Activated gamma-delta T cell treated with Interleukin-2 at 50 U/mL for 16 hours (primary cell): ENCODE results near the gene CCDC51.
"Not testable (repeated sequence)": the region's sequence is repeated elsewhere in the genome, so short reads cannot be mapped to it uniquely, and the experiment has no call there.

Experiments used
- DNase-seq: peaks from one replicate; pipeline ENCODE4 v3.0.0-alpha.2; 2020

CCDC51 gene

DNA sequence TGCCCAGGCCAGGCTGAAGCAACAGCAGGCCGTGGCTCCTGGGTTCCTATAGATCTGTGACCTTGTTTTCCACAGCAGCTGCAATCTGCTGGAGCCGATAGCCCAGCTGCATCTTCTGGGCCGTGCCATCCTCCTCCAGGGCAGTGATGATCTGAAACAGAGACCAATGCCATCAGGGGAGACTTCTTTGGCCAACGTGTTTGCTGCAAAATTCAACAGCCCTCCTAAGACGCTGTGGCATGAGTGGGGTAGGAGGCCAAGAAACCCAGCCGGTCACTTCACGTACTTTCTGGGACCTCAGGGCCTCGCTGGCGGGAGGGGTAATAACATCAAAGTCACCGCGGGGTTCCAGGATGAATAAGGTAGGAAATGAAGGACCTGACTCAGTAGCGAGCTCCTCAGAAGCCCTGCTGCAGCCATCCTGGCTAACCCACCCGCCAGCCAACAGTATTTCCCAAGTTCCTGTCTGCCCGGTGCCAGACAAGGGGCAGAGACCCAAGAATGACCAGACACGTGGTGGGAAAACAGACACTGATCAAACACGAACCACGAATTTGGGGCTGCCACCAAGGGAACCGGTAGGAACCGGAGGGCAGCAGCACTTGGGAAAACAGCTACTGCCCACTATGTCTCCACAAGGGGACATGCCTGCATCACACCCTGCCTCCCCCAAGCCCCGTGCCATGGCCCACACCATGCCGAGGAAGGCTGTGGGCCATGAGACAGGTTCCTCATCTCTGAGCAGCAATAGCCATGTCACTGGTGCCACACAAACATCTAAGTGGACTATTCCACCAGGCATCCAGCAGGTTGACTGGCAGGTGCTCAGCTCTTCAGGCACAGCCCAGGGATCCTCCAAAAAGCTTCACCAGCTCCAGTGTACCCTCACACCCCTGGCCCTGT lies 35.2 kb downstream of the CCDC51 start:
- no peak for DNase-seq

DNA sequence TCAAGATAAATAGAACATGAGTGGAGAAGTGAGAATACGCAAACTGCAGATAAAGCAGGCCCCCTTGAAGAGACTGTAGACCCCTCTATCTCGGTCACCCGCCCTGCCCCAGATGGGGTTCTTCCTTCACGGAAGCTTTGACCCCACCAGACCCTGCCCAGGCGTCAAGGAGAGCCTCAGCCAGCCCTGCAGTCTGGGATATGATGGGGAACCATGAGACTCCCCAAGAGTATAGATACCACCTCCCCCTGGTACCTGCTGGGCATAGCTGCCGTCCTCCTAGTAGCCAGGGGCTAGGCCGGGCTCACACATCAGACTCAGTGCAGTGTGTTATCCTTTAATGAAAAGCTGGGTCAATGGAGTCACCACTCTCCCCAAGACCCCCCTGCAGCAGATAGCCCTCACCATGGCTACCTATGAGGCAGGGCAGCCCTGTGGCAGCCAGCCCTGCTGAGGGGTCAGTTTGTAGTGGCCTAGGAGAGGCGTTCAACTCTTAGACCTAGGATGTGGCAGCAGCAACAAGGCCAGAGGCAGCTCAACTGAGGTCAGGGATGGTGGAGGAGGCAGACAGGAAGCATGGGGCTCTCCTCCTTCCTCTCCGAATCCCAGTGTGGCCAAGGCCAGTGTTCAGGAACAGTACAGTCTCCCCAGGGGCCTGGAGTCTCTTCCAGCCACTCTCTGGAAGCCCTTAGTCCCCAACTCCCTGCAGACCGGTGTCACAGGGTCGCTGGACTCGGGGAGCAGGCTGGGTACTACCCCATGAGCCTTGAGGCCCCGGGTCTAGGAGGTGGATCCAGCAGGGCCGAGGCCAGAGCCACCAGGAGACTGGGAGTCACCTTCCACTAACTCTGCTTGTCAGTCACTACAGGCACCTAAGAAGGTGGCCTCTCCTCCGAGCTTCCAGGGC lies 36.1 kb downstream of the CCDC51 start:
- no peak for DNase-seq

DNA sequence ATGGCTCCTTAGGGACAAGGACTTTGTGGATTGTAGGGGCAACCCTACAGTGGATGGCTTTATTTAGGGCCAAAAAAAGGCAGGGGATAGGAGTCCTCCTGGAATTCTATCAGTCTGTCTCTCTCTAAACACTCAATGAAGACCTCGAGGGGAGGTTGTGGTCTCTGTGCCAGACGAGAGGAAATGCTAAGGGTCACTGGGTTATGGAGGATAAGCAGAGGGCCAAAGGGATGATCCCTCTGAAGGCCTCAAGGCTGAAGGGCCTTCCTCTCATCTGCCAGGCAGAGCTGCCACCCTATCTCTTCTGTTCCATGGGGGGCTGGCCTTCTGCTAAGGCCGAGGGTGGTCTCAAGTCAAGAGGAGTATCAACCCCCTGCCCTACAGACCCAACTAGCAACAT lies 37.0 kb downstream of the CCDC51 start:
- no peak for DNase-seq

DNA sequence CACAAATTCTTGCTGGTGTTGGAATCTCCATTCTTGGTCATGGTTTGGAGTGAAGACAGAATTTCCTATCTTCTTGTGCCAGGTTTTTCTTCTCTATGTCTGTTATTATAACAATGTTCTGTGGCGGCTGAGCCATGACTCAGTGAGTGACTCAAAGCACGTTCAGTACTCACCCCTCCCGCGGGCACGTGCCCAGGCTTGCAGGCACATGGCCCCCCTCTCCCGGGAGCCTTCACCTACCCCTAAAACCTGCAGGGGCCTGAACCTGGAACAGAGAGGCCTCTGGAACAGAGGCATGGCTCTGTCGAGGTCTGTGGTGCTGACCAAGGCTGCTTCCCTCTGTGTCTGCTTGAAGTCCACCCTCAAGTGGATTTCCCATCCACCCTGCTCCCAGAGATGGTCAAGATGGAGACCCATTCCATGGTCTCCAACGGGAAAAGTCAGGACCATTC lies 37.6 kb downstream of the CCDC51 start:
- no peak for DNase-seq

DNA sequence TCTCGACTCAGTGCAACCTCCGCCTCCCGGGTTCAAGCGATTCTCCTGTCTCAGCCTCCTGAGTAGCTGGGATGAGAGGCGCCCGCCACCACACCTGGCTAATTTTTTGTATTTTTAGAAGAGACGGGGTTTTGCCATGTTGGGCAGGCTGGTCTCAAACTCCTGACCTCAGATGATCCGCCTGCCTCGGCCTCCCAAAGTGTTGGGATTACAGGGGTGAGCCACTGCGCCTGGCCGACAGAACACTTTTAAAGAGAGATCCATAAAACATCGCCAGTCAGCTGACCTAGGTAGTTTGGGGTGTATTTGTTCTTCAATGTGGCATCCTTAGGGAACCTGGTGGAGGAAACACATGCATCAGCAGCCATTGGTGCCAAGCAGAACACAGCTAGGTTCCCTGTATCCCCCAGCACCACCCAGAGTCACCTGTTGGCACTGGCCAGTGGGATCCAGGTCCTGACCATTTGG lies 38.5 kb downstream of the CCDC51 start:
- not testable (repeated sequence) for DNase-seq

DNA sequence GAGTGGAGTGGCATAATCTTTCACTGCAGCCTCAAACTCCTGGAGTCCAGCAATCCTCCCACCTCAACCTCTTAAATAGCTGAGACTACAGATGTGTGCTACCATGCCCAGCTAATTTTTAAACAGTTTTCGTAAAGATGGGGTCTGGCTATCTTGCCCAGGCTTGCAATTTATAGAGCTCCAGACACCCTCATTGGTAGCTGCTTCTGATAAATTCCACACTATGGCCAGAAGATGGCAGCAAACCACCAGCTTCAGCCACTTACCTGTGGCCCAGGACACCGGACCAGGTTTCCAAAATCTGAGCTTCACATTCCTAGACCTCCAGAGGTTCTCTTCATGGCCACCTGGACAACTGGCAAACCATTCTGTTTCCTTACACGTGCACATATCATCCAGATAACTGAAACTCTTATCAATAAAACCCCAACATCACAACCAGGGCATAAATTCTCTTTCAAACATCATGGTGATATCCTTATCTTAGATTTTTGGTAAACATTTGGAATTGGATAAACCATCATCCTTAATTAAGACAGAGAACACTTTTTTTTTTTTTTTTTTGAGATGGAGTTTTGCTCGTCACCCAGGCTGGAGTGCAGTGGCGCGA lies 39.0 kb downstream of the CCDC51 start:
- DNase-seq = peak; percentile 58

DNA sequence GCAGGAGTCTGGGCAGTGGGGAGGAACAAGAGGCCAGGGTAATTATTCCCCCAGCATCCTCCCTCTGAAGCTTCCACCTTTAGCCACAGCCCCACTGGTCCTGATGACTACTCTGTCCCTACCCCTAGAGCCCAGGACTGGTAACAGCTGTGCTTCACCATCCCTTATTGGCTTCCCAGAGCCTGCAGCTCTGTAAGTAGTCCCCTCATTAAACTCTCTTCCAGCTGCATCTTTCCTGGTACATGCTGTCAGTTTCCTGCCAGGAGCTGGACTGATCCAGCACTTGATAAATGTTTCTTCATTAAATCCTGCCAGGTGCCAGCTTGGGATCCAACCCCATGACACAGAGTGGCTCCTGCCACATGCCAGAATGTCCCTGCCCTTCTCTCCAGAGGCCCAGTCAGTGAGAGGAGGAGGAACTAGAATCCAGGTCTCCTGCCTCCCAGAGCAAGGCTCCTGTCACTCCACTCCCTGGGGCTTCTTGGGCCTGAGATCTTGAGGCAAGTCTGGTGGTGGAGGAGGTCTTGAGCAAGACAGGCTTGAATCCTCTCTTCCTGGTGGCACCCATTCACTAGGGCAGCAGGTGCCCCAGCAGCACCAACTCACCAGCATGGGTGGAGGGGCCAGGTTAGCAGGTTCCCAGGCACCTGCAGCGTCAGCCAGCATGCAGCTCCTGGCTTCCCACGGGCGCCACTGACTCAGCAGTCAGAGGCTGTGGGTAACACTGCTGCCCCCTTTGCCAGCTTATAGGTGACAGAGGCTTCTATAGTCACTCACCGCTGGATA lies 40.3 kb downstream of the CCDC51 start:
- no peak for DNase-seq

DNA sequence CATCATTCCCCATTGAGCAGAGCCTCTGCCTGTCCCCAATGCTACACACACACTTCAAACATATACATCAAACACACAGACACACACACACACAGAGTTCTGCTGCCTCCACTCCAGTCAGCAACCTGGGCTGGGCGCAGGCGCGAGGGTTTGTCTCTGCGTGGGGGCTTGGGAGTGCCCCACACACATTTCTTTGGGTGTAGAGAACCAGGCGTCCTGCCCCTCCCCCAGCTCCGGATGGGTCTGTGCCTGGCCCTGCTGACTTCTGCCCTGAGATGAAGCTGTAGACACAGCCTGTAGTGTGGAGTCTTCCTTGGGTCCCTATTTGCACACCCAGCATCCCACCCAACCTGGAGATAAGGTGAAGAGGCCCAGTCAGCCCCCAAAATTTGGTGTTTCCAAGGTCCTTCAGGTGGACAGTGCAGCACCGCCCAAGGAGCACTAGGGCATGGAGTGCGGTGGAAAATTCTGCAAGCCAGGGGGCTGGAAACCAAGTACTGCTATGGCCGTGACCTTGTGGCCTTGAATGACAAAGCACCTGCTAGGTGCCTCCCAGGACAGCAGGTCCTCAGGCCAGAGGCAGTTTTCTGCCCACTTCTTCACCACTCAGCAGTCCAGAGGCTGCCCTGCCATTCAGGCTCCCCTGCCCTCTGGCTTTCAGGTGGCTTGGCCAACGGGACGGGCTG lies 41.1 kb downstream of the CCDC51 start:
- no peak for DNase-seq

DNA sequence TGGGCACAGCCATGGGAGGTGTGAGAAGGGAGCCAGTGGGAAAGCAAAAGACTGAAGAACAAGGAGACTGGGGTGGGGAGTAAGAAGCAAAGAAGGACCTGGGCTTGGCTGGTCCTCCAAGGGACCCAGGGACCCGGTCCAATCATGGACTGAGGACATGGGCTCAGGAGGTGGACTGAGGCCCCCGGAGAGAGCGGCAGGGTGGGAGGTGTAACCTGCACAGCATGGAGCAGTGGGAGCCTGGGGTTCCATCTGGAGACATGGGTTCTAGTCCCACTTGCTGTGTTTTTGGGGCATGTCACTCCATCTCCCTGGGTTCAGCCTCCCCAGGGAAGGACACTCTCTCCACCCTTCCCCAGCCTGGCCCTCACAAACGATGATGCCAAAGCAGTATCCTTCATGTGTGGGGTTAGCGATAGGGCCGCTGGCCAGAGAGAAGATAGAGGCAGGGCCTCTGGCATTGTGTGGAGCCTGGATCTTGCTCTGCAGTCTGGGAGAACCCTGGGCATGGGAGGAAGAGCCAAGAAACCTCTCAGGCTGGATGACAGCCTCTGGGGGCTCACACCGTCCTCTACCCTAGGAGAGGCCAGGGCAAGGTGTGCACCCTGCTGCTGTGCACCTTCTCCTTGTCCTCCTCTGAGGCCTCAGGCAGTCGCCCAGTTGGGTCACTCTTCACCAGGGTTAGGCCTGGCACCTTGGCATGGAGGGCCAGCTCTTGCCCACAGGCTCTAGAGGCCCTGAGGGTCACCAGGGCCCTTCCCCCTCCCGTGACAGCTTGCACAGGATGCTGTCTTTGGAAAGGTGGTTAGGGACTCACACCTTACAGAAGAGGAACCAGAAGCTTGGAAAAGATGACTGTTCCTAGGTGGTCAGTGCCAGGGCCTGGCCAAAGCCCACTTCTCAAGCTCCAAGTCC lies 41.9 kb downstream of the CCDC51 start:
- no peak for DNase-seq

DNA sequence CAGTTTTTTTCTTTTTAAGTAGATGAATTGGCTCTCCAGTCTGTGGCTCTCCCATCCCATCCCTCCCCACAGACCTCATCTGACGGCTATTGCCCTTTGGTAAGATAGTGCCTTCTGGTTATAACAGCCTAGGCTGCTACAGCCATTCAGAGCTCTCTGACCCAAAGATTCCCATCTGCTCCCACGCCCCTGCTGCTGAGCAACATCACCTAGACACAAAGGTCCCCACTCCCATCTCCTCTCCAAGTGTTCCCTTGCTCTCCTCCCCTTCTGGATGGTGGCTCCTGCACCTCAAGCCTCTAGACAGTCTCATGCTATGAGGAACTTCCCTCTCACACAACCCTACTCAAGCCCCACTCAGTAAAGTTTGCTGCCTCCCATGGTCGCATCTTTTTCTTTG lies 44.2 kb downstream of the CCDC51 start:
- no peak for DNase-seq

DNA sequence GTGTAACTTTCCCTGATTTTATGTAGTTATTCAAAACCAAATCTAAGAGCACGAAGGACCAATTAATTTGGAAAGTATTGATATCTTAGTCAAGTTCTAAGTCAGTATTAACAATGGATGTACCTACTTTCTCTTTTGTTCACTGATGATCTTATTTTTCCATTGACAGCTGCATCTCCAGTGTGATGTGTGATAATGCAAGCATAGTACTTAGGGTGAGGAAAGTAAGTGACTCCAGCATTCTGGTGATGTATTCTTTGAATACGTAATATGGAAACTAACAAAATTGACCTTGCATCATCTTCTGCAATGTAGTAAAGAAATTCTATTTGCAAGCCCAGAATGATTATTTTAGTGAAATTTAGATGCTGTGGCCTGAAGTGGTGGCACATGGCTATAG lies 45.5 kb downstream of the CCDC51 start:
- no peak for DNase-seq

DNA sequence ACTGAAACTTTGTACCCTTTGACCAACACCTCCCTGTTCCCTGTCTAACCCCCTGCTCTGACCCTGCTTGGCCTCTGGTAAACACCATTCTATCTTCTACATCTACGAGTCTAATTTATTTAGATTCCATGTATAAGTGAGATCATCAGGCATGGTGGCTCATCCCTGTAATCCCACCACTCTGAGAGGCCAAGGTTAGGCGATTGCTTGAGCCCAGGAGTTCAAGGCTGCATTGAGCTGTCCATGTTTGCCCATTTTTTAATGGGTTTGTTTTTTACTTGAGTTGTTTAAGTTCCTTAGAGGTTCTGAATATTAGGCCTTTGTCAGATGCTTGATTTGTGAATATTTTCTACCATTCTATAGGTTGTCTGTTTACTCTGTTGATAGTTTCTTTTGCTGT lies 51.0 kb downstream of the CCDC51 start:
- no peak for DNase-seq

DNA sequence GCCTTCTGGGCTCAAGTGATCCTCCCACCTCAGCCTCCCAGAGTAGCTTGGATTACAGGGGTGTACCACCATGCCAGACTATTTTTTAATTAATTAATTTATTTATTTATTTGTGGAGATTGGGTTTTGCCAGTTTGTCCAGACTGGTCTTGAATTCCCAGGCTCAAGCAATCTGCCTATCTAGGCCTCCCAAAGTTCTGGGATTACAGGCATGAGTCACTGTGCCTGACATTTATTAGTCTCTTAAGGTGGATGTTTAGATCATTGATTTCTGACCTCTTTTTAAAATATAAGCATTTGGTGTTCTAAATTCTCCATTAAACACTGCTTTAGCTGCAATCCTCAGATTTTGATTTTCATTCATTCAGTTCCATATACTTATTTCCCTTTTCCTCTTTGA lies 52.3 kb downstream of the CCDC51 start:
- no peak for DNase-seq
